Stimulated activated naive CD8-positive, alpha-beta T cell treated with anti-CD3 and anti-CD28 coated beads, Interleukin-15, amount 100 ng/mL, for 72 hours (primary cell): ENCODE results near the gene TNRC18.

Experiments used
- ATAC-seq: fragments of 150-1000 bp; cut with Tn5 transposase; 2 replicates; pipeline ENCODE4 v1.10.0; 2021; ENCODE audit warnings: mild to moderate bottlenecking, moderate library complexity
- DNase-seq, 2 donors: peaks; one replicate each; pipeline ENCODE4 v3.0.0; 2021 to 2022
- H3K27ac Mint-ChIP-seq, 2 donors: one replicate each; pipeline ENCODE4 v1.8.0; 2022; ENCODE audit warnings: mild to moderate bottlenecking in 2 of 2, mixed read lengths in 2 of 2, moderate library complexity in 2 of 2
- H3K27me3 Mint-ChIP-seq: one replicate; pipeline ENCODE4 v1.8.0; 2022; ENCODE audit warnings: mixed read lengths
- H3K4me1 Mint-ChIP-seq: one replicate; pipeline ENCODE4 v1.8.0; 2022; ENCODE audit warnings: mild to moderate bottlenecking, mixed read lengths
- H3K4me3 Mint-ChIP-seq, 2 donors: one replicate each; pipeline ENCODE4 v1.8.0; 2022; ENCODE audit warnings: mild to moderate bottlenecking in 2 of 2, mixed read lengths in 2 of 2, moderate library complexity in 1 of 2
- H3K9me3 Mint-ChIP-seq, 2 donors: one replicate each; pipeline ENCODE4 v1.8.0; 2022; ENCODE audit warnings: mixed read lengths in 2 of 2

The TNRC18 gene

GRCh38 chr7:5404421-5404826 lies 19.2 kb downstream of the TNRC18 start:
- DNase-seq (no peak), ATAC-seq (no peak)
- Mint-ChIP-seq H3K4me1 (no peaks in the 10 kb centered on the region), H3K9me3 (no peaks in the 10 kb centered on the region), H3K27me3 (peaks cover 23% of the 10 kb centered on the region), H3K4me3 (no peak overlapping the region), H3K27ac (no peak overlapping the region)

- no peaks in the 10 kb centered on the region for H3K4me1 Mint-ChIP-seq
- no peak for DNase-seq
- H3K27me3 Mint-ChIP-seq: peaks cover 19% of the 10 kb centered on the region
- ATAC-seq: no peak
- no peak overlapping the region for H3K4me3 Mint-ChIP-seq
- H3K27ac Mint-ChIP-seq: no peak overlapping the region
- H3K9me3 Mint-ChIP-seq: no peaks in the 10 kb centered on the region
Observed at GRCh38 chr7:5403442-5403841, 20.2 kb downstream of the TNRC18 start.

- DNase-seq: no peak
- peak overlapping the region; percentile 80 to 90 for H3K4me3 Mint-ChIP-seq
- no peak for ATAC-seq
- peaks cover 44% of the 10 kb centered on the region for H3K4me1 Mint-ChIP-seq
- H3K27ac Mint-ChIP-seq: peak overlapping the region; percentile 95 to 99
- H3K27me3 Mint-ChIP-seq: no peaks in the 10 kb centered on the region
- H3K9me3 Mint-ChIP-seq: no peaks in the 10 kb centered on the region
Observed at GRCh38 chr7:5397736-5398135, 25.9 kb downstream of the TNRC18 start.

GRCh38 chr7:5396999-5397663 lies 26.5 kb downstream of the TNRC18 start:
- DNase-seq: peak; percentile 89 to 97
- peaks cover 47% of the 10 kb centered on the region for H3K4me1 Mint-ChIP-seq

DNA sequence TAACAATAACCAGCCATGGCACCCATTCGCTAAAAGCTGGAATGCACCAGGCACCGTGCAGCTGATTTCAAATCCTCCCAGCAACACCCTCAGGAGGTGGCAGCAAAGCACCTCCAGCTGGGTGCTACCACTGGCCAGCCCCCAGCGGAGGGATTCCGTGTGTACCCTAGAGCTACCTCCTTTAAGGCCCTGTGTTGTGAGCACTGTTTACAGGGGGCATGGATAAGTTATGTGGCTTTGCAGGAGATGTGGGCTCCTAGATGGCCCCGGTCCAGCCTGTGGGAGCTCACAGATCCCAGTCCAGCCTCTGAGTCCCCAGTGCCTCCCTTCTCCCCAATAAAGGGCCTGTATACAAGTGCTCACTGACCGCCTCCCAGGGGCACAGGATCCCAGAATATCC lies 27.1 kb downstream of the TNRC18 start:
- peak; percentile 78 for ATAC-seq
- Mint-ChIP-seq H3K27me3 (no peaks in the 10 kb centered on the region), H3K4me1 (peaks cover 47% of the 10 kb centered on the region), H3K27ac (peak overlapping the region; percentile 95 to 99), H3K9me3 (no peaks in the 10 kb centered on the region), H3K4me3 (peak overlapping the region; percentile 82 to 90)
- DNase-seq: peak; percentile 58 to 78

More at GRCh38 chr7:5396999-5397663, 26.5 kb downstream of the TNRC18 start:
- Mint-ChIP-seq H3K27me3 (no peaks in the 10 kb centered on the region), H3K4me3 (peak overlapping the region; percentile 82 to 90), H3K9me3 (no peaks in the 10 kb centered on the region), H3K27ac (peak overlapping the region; percentile 95 to 99)
- peak; percentile 94 for ATAC-seq

- Mint-ChIP-seq H3K27me3 (no peaks in the 10 kb centered on the region), H3K4me3 (peak overlapping the region; percentile 82 to 90), H3K27ac (peak overlapping the region; percentile 93 to 95), H3K9me3 (no peaks in the 10 kb centered on the region), H3K4me1 (peaks cover 47% of the 10 kb centered on the region)
- DNase-seq (no peak), ATAC-seq (no peak)
Observed at GRCh38 chr7:5395246-5395645, 28.4 kb downstream of the TNRC18 start.

- Mint-ChIP-seq H3K9me3 (no peaks in the 10 kb centered on the region), H3K27ac (no peak overlapping the region), H3K27me3 (no peaks in the 10 kb centered on the region), H3K4me3 (peak overlapping the region; percentile 42 to 90), H3K4me1 (peaks cover 47% of the 10 kb centered on the region)
- ATAC-seq (no peak), DNase-seq (no peak)
Observed at GRCh38 chr7:5394264-5395105, 29.1 kb downstream of the TNRC18 start.

DNA sequence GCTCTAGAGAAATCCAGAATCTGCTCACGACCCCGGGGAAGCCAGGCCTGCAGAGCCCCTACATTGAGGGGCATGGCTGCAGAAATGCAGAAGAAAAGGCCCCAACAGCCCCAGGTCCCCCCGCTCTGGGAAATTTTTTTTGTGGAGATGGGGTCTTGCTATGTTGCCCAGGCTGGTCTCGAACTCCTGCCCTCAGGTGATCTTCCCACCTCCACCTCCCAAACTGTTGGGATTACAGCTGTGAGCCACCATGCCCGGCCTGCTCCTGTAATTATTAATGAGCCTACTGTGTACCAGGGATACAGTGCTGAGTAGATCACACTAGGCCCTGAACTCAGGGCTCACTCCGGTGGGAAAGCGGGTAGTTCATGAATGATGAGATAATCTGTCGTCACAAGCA lies 29.9 kb downstream of the TNRC18 start:
- Mint-ChIP-seq H3K27ac (no peak overlapping the region), H3K9me3 (no peaks in the 10 kb centered on the region), H3K27me3 (no peaks in the 10 kb centered on the region), H3K4me3 (peak overlapping the region in 1 of 2 donors; percentile 42), H3K4me1 (peaks cover 47% of the 10 kb centered on the region)
- no peak for ATAC-seq
- DNase-seq: no peak

- no peak for ATAC-seq
- Mint-ChIP-seq H3K4me1 (peaks cover 47% of the 10 kb centered on the region), H3K27ac (no peak overlapping the region), H3K27me3 (no peaks in the 10 kb centered on the region), H3K4me3 (no peak overlapping the region), H3K9me3 (no peaks in the 10 kb centered on the region)
- DNase-seq: no peak
Observed at GRCh38 chr7:5393328-5393727, 30.3 kb downstream of the TNRC18 start.

DNA sequence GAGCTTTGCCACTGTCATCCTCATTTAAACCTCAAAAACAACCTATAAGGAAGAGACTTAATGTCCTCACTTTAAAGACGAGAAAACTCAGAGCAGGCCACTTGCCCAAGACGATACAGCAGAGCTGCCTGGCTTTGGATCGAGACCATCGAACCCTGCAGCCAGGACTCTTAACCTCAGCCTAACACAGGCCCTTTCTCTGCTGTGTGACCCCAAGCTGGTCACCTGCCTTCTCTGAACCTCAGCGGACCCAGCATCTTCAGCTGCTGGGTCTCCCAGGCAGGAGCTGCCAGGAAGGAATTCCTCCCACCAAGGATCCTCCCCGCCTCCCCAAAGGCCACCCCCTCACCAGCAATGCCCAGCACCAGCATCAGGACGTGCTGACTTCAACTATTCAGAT lies 32.7 kb downstream of the TNRC18 start:
- Mint-ChIP-seq H3K4me1 (peaks cover 37% of the 10 kb centered on the region), H3K9me3 (no peaks in the 10 kb centered on the region), H3K4me3 (no peak overlapping the region), H3K27ac (no peak overlapping the region), H3K27me3 (no peaks in the 10 kb centered on the region)
- DNase-seq (no peak), ATAC-seq (no peak)

DNA sequence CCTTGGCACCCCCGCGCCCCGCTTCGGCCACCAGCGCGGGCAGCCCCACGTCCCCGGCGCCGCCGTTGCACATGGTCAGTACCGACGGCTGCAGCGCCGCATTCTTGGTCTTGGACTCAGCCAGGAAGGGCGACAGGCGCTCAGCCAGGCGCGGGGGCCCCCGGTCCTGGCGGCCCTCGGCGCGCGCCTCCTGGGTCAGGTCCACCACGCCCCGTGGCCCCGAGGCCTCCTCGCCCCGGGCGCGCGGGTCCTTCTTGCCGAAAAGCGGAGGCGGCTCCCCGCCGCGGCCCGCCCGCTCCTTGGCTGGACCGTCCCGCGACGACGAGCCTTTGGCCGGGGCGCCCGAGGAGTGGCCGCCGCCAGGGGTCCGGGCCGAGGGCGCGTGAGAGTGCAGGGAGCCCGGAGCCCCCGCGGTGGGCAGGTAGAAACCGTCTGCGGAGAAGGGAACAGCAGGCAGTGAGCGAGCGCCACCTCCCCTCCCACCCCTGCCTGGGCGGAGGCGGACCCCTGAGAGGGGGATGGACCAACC lies 34.7 kb downstream of the TNRC18 start:
- no peaks in the 10 kb centered on the region for H3K9me3 Mint-ChIP-seq

DNA sequence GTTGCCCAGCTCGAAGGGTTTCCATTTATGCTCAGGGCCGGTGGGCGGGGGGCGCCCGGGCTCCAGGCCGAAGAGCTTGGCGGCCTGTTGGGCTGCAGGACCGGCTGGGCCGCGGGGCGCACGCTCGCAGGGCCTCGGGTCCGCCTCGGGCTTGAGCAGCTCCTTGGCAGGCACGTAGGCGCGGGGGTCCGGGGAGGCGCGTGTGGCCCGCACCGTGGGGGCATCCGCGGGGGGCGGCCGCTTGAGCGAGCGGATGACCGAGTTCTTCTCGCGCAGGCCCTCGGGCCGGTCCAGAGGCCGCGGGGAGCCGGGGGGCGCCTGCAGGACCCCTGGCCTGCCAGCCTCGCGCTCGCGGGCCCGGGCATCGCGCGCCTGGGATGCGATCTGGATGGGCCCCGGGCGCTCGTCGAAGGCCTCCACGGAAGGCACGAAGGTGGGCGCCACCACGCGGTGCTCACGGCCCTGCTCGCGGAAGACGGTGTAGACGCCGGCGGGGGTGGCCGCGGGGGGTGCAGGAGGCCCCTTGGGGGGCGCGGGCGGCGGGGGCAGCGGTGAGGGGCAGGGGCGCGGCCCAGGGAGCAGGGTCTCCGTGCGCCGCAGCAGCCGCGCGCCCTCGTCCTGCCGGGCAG lies 35.2 kb downstream of the TNRC18 start:
- DNase-seq (no peak), ATAC-seq (peak; percentile 77)
- Mint-ChIP-seq H3K27ac (no peak overlapping the region), H3K9me3 (no peaks in the 10 kb centered on the region), H3K4me3 (no peak overlapping the region), H3K27me3 (no peaks in the 10 kb centered on the region), H3K4me1 (peaks cover 29% of the 10 kb centered on the region)

More for the DNA sequence above, 34.7 kb downstream of the TNRC18 start:
- DNase-seq (no peak), ATAC-seq (peak; percentile 69)
- no peak overlapping the region for H3K27ac Mint-ChIP-seq
- H3K4me3 Mint-ChIP-seq: no peak overlapping the region
- H3K27me3 Mint-ChIP-seq: no peaks in the 10 kb centered on the region
- H3K4me1 Mint-ChIP-seq: peaks cover 29% of the 10 kb centered on the region

- Mint-ChIP-seq H3K9me3 (no peaks in the 10 kb centered on the region), H3K27me3 (no peaks in the 10 kb centered on the region), H3K27ac (no peak overlapping the region), H3K4me3 (no peak overlapping the region), H3K4me1 (peaks cover 29% of the 10 kb centered on the region)
- ATAC-seq (peak; percentile 12), DNase-seq (no peak)
Observed at GRCh38 chr7:5387711-5388245, 35.9 kb downstream of the TNRC18 start.

- Mint-ChIP-seq H3K27ac (peak overlapping the region in 1 of 2 donors; percentile 43), H3K4me3 (no peak overlapping the region)
- ATAC-seq: no peak
Observed at GRCh38 chr7:5384618-5385017, 39.0 kb downstream of the TNRC18 start.

DNA sequence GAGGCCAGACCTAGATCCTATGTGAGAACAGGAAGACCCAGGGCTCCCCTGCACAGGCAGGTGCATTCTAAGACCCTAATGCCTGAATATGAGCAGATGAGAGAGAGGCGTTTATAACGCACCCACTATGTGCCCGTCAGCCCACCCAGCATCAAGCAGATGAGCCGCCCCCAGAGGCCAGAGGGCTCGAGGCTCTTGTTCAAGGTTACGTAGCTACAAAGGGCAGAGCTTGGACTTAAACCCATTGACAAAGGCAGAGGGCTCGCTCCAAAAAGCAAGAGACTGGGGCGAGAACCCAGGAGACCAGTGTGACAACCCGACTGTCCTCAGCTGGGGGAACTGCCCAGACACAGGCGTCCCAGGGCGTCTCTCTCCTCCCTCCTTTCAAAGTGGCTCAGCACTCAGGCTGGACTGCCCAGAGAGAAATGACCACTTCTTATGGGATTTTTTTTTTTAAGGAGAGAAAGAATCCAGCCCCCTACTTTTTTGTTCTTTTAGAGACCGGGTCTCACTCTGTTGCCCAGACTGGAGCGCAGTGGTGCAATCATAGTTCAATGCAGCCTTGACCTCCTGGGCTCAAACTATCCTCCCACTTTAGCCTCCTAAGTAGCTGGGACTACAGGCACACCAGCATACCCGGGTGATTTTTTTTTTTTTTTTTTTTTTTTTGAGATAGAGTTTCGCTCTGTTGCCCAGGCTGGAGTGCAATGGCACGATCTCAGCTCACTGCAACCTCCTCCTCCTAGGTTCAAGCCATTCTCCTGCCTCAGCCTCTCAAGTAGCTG lies 40.1 kb downstream of the TNRC18 start:
- Mint-ChIP-seq H3K9me3 (no peaks in the 10 kb centered on the region), H3K4me1 (peaks cover 46% of the 10 kb centered on the region), H3K27me3 (no peaks in the 10 kb centered on the region), H3K27ac (peak overlapping the region in 1 of 2 donors; percentile 54), H3K4me3 (no peak overlapping the region)
- DNase-seq: no peak
- ATAC-seq: no peak

More at GRCh38 chr7:5384618-5385017, 39.0 kb downstream of the TNRC18 start:
- Mint-ChIP-seq H3K9me3 (no peaks in the 10 kb centered on the region), H3K27me3 (no peaks in the 10 kb centered on the region), H3K4me1 (peaks cover 46% of the 10 kb centered on the region)
- no peak for DNase-seq
